Stimulated activated CD4-positive, alpha-beta T cell treated with anti-CD3 and anti-CD28 coated beads, Interleukin-1b, Interleukin-23, amount 100 ng/mL, for 48 hours (primary cell): ENCODE results near the gene HEG1.
A peak's percentile ranks its signal among the peaks of the same experiment; 100 is the strongest.

ENCODE experiments used
- DNase-seq: peaks from one replicate; pipeline ENCODE4 v3.0.0-alpha.2; 2020

HEG1 gene

GRCh38 chr3:125006291-125006731 is 49.5 kb downstream of the HEG1 start:
- DNase-seq, result no peak

- no peak for DNase-seq
Observed at GRCh38 chr3:125005676-125006075, 50.1 kb downstream of the HEG1 start.

DNA sequence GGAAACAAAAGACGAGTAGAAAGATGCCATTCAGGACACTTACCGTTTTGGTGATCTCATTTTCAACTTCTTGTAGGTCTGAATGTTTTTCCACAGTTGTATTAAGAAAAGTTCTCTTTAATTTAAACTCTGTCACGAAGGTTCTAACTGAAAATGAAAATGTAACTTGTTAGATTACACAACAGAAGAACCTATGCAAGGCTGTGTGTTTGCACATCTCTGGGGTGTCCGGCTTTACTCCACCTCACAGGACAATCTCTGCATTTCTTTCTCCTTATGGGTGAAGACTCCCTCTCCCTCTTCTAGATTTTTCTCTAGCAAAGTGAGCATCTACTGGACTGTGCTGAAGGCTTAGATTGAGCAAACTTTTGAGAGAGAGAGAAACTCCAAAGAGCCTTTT is 50.6 kb downstream of the HEG1 start:
- no peak for DNase-seq

DNA sequence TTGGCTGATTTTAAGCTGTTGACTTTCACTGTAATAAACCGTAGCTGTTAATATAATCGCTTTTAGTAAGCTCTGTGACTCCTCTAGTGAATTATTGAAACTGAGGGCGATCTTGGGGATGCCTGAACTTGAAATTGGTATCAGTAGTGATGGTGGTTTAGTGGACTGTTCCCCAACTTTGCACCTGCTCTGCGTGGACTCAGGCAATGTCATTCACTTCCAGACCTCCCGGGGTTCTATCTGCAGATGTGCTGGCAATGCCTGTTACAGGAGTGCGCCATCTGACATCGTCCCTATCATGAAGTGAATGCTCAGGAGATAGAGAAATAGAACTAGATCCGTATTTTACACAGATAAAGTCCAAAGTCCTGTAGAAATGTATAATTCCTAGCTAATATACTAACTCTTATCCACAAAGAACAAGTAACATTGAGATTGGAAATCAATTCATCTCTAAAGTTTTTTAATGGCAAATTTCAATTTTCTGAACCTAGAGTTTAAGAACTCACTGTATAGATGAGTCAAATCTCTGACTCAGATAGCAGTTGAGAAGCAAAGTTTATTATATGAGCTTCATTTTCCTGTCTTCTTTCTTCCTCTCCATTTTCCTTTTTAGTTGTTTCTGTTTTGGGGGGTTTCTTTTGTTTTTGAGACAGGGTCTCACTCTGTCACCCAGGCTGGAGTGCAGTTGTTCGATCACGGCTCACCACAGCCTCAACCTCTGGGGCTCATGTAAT is 51.8 kb downstream of the HEG1 start:
- no peak for DNase-seq

- no peak for DNase-seq
Observed at GRCh38 chr3:125003369-125003853, 52.4 kb downstream of the HEG1 start.

DNA sequence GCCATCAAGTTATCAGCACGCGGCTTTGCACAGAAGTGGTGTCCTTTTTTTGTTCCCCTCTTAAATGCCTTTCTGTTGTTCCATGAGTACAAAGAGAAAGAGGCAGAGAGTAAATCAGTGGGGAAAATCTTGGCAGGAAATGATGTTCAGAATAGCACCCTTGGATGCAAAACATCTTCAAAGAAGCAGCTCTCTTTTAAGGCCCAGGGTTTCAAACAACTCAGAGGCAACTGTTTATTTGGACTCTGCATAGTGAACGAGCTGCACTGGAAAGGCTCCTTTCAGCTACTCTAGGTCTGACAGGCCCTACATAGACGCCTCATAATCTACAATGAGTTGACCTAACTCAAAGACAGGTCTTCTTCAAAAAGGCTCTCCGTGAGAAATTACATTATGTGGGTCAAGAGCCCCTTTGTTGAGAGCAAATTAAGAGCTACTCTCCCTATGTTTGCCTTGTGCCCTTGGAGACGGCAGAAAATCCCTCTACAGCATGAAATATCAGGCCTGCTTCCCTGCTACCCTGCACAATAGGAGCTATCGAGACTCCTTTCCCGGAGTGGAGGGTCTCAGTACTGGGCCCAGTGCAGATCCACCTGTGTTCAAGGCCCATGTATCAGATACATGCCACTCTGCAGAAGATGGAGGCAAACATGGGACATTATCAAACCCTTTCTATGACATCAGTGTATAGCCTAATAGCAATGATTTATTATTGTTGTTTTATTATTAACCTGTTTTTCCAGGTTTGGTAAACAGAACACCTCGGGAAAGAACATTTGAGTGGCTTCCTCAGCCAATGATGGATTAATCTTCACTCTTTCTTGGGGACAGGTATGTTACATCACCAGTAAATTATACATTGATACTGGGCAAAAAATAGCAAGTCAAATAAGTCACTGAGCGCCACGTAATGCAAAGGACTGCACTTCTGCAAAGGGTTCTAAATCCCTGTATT is 53.1 kb downstream of the HEG1 start:
- no peak for DNase-seq

DNA sequence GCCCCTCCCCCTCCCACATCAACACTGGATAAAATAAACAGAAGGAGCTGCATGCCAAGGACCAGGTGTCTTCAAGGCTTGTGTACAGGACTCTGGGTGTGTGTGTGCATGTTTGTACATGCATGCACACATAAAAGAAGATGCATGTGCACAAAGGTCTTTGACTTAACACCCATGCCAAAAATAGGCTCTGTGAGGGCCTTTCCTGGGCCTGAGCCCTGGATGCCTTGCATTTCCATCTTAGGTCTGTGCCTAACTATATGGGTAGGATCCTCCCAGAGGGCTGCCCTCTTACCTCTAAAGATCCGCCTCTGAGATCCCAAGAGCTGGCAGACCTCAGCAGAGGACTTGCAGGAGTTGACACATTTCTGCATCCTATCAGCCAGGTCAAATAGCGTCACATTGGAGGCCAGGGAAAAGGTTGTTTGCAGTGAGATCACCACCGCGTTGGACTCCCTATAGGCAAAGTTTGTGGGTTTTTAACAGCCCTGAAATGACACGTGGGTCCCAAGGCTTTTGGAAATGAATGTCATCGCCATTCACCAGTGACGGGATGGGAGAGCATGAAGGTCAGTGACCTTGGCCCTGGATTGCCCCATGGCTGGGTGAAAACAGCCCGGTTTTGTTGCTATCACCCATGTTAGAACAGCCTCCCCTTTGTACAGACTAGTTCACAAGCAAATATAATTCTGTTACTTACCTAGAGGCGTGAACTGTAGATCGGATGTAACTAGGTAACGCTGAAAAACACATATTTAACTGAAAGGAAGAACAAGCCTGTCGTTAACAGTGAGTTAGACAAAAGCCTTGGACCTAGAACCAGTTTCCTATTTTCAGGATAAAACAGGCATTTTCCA is 54.0 kb downstream of the HEG1 start:
- DNase-seq, result no peak

GRCh38 chr3:125000661-125001060 is 55.1 kb downstream of the HEG1 start:
- no peak for DNase-seq

GRCh38 chr3:124999897-125000435 is 55.8 kb downstream of the HEG1 start:
- no peak for DNase-seq

GRCh38 chr3:124999317-124999716 is 56.5 kb downstream of the HEG1 start:
- DNase-seq, result no peak

DNA sequence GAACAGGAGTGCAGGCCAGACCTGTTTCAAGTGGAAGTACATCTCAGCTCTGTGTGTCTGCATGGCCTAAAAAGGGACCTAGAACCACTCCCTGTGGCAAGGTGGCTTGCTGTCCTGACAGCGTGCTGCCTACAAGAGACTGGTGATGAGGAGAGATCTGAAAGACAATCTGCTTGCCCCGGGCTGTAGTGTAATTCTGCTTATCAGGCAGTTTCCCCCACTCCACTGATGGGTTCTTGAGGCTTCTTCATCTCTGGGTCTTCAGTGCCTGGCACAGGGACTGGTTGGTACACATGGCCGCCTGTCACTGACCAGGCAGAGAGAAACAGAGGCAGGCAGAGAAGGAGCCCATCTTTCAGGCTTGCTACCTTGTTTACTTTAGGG is 57.6 kb downstream of the HEG1 start:
- no peak for DNase-seq

DNA sequence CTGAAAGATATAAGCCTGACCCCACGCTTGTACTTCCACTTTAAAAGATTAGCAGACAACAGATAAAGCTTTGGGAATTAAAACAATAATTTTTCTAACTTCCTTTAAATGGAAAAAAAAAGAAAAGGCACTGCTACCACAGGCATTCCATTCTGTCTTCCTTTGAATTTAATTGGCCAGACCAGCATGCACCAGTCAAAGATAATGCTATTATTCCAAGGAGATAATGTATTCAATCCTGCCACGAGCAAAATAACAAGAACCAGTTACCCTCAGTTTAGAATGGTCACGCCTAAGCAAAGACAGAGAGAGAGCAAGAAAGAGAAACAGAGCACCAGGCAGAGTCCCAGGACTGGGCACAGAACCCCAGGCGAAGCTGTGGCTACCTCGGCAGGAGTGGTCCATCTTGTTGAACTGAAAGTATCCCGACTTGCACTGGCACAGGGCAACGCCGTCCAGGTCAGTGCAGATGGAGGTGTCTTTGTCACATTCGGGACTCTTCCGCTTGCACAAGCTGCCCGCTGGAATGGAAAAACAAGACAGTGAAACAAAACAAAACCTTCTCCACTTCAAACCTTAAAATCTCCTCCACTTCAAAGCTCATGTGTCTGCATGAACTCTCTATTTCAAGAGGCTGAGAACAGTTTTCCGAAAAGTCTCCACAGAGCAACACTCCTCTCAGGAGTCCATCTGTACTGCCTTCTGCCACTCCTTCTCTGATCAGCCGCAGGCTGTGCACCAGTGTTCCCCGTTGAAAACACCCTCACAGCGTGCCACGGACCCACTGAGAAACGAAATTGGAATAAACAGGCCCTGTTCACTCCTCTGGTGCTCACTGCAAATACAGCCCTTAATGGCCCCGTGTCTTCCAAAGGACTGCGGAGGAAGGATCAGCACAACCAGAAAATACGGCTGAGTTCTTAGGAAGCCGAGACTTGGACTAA is 58.2 kb downstream of the HEG1 start:
- no peak for DNase-seq

DNA sequence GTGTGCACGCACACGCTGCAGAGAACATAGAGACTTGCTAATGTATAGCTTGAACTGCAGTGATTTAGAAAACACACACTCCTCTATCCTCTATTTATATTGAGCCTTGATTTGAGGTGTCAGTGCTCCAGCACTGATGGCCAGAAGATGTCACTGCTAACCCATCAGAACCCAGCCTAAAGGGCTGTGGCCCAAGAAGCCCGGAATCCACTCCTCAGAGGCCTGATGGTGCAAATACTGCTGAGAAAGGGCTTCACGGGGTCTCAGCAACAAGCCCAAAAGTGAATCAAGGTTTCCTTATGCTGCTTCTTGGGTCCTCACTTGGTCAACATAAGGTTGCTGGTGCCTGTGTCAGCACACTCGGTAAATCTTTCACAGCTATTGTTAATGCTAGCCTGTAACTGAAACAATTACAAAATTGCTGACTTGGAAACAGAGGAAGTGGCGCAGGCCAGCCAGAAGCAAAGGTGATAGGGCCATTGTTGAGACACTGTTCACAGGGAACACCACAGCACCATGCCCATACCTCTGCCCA is 60.3 kb downstream of the HEG1 start:
- peak; percentile 39 for DNase-seq

GRCh38 chr3:124993466-124993865 is 62.3 kb downstream of the HEG1 start:
- no peak for DNase-seq

- no peak for DNase-seq
Observed at GRCh38 chr3:124992041-124992440, 63.8 kb downstream of the HEG1 start.

- no peak for DNase-seq
Observed at GRCh38 chr3:124986192-124987143, 69.3 kb downstream of the HEG1 start.

DNA sequence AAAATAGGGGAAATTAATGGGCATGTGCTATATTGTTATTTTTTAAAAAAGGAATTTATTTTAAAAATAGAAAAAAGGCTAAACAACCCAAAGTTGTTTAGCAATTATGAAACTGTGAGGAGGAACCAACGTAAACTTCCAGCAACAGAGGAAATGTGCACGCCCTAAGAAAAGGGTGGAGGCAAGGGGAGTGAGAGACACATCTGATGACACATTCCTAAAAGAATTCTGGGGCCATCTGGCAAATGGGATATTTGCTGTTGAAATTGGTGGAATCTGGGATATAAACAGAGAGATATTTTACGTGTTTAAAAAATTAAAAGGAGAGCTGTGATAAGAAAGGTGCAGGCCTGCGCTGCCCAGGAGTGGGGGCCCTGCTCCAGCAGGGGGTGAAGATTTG is 70.4 kb downstream of the HEG1 start:
- DNase-seq, result no peak

- no peak for DNase-seq
Observed at GRCh38 chr3:124984754-124985153, 71.0 kb downstream of the HEG1 start.

GRCh38 chr3:124982855-124983254 is 72.9 kb downstream of the HEG1 start:
- no peak for DNase-seq

DNA sequence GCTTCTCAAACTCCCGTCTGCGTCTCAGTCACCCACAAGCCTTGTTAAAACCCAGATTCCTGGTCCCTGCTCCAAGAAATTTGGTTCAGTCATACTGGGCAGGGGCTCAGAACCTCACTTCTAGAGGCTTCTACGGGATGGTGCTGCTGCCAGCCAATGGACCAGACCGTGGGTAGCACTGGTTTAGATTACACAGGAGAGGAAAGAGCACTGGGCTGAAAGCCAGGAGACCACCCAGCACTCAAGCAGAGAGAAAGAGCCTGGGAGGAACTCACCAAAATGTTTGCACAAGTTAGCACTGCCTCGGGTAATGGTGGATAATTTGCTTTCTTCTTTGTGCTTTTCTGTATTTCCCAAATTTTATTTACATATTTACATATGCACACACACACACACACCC is 74.3 kb downstream of the HEG1 start:
- no peak for DNase-seq
